KBM-7 (cell line): Measurements from ENCODE around the gene KRT16.
A peak's percentile ranks its signal among the peaks of the same experiment; 100 is the strongest.
"Not testable (repeated sequence)": the region's sequence is repeated elsewhere in the genome, so short reads cannot be mapped to it uniquely, and the experiment has no call there.

Source experiments
- DNase-seq: peaks from one replicate; pipeline ENCODE4 v3.0.0-alpha.2; 2015
- in situ Hi-C: fragments of 300-500 bp; cut with MboI; formaldehyde crosslinking; loops from 2 replicates; pipeline ENCODE4 v1.14.3; 2020; ENCODE audit warnings: low sequenced_read_pairs, low pct_unique_long_range_greater_than_20kb, mixed read lengths

The KRT16 gene

GRCh38 chr17:41629826-41630670, 17.5 kb upstream of the KRT16 start:
- DNase-seq = no peak

GRCh38 chr17:41629316-41629715, 16.7 kb upstream of the KRT16 start:
- in situ Hi-C loops = no loop called here
- DNase-seq = no peak

More at GRCh38 chr17:41629826-41630670, 17.5 kb upstream of the KRT16 start:
- in situ Hi-C loops = no loop called here

GRCh38 chr17:41628621-41629255, 16.2 kb upstream of the KRT16 start:
- in situ Hi-C loops, DNase-seq: not testable (repeated sequence)

- in situ Hi-C loops, DNase-seq: not testable (repeated sequence)
Observed at GRCh38 chr17:41628073-41628370, 15.5 kb upstream of the KRT16 start.

GRCh38 chr17:41627316-41628072, 14.9 kb upstream of the KRT16 start:
- in situ Hi-C loops = no loop called here

GRCh38 chr17:41626914-41627295, 14.3 kb upstream of the KRT16 start:
- DNase-seq, in situ Hi-C loops: not testable (repeated sequence)

More at GRCh38 chr17:41627316-41628072, 14.9 kb upstream of the KRT16 start:
- DNase-seq = no peak

- in situ Hi-C loops = not testable (repeated sequence)
Observed at GRCh38 chr17:41626028-41626913, 13.7 kb upstream of the KRT16 start.

GRCh38 chr17:41625602-41626001, 13.0 kb upstream of the KRT16 start:
- DNase-seq = peak; percentile 27
- in situ Hi-C loops = no loop called here

More at GRCh38 chr17:41626028-41626913, 13.7 kb upstream of the KRT16 start:
- DNase-seq = not testable (repeated sequence)

- DNase-seq = no peak
- in situ Hi-C loops = no loop called here
Observed at GRCh38 chr17:41624208-41625101, 11.9 kb upstream of the KRT16 start, which contains the start of gene KRT17. Gene KRT17 (minus strand): TSS chr17:41624575. CDS start chr17:41624509, 66 bp downstream.

GRCh38 chr17:41623184-41623861, 10.8 kb upstream of the KRT16 start:
- in situ Hi-C loops, DNase-seq: not testable (repeated sequence)

GRCh38 chr17:41622340-41623183, 10.0 kb upstream of the KRT16 start:
- in situ Hi-C loops, DNase-seq: not testable (repeated sequence)

GRCh38 chr17:41621916-41622315, 9.3 kb upstream of the KRT16 start:
- DNase-seq = no peak
- in situ Hi-C loops = no loop called here

- DNase-seq, in situ Hi-C loops: not testable (repeated sequence)
Observed at GRCh38 chr17:41621435-41621817, 8.9 kb upstream of the KRT16 start.

GRCh38 chr17:41620583-41621434, 8.2 kb upstream of the KRT16 start:
- in situ Hi-C loops = no loop called here

GRCh38 chr17:41619927-41620582, 7.5 kb upstream of the KRT16 start:
- in situ Hi-C loops, DNase-seq: not testable (repeated sequence)

More at GRCh38 chr17:41620583-41621434, 8.2 kb upstream of the KRT16 start:
- peak; percentile 16 for DNase-seq
